IMR-90 (cell line): ENCODE results near the gene TRAF7. TPM values are rescaled to one million over a fixed set of nuclear protein-coding genes. Genes with fewer than 3 reads are reported as not detected.
"Not testable (repeated sequence)": the region's sequence is repeated elsewhere in the genome, so short reads cannot be mapped to it uniquely, and the experiment has no call there.

Experiments
- ATAC-seq: fragments of 200-7000 bp; cut with Tn5 transposase; 2 replicates; pipeline ENCODE4 v1.9.1; 2020; ENCODE audit warnings: low read depth, mild to moderate bottlenecking, moderate library complexity
- BruUV-seq: library from RNA; stranded (reverse); fragments of 400-500 nt; replicated peaks from 2 replicates; lab custom pipeline; 2021; lab: Mats Ljungman, UMichigan
- CTCF ChIA-PET: fragments of 300-600 bp; formaldehyde crosslinking; extraction: SDS; loops from one replicate; lab custom pipeline; 2021; ENCODE audit warnings: antibody characterized with exemption; lab: Yijun Ruan, JAX
- POLR2A ChIA-PET: fragments of 300-600 bp; sonication (Branson Sonifier 250); formaldehyde crosslinking; loops from one replicate; lab custom pipeline; 2022; ENCODE audit warnings: antibody characterized with exemption; ENCODE audit not compliant: unreplicated experiment; lab: Charles Lee
- DNase-seq: peaks from one replicate; pipeline ENCODE4 v3.0.0; 2013
- H2AFZ ChIP-seq: replicated peaks from 2 replicates; pipeline ENCODE3; 2013; ENCODE audit warnings: low read length, mild to moderate bottlenecking; ENCODE audit not compliant: poor library complexity
- H2AK5ac ChIP-seq: 2 replicates; pipeline ENCODE4 v1.6.1; 2013; ENCODE audit warnings: low read depth, low read length, inconsistent platforms
- H2AK9ac ChIP-seq: replicated peaks from 2 replicates; pipeline ENCODE3; 2013; ENCODE audit warnings: mild to moderate bottlenecking, low read depth, low read length, moderate library complexity; ENCODE audit not compliant: poor library complexity
- H2BK120ac ChIP-seq: 2 replicates; pipeline ENCODE4 v1.6.1; 2013; ENCODE audit warnings: low read depth, low read length, inconsistent platforms
- H2BK15ac ChIP-seq: 3 replicates; pipeline ENCODE4 v1.6.1; 2013; ENCODE audit warnings: low read depth, low read length, inconsistent platforms
- H2BK20ac ChIP-seq: 2 replicates; pipeline ENCODE4 v1.6.1; 2013; ENCODE audit warnings: low read depth, mild to moderate bottlenecking, inconsistent platforms, low read length, moderate library complexity
- H2BK5ac ChIP-seq: 2 replicates; pipeline ENCODE4 v1.6.1; 2013; ENCODE audit warnings: mild to moderate bottlenecking, low read depth, low read length, inconsistent platforms; ENCODE audit not compliant: poor library complexity, severe bottlenecking
- H3K14ac ChIP-seq: replicated peaks from 2 replicates; pipeline ENCODE4 v1.6.1; 2013; ENCODE audit warnings: low read depth, low read length, inconsistent platforms
- H3K18ac ChIP-seq: 2 replicates; pipeline ENCODE4 v1.6.1; 2013; ENCODE audit warnings: low read depth, low read length, control low read depth
- H3K23ac ChIP-seq: 2 replicates; pipeline ENCODE4 v1.6.1; 2013; ENCODE audit warnings: low read depth, low read length, inconsistent platforms
- H3K27ac ChIP-seq: 2 replicates; pipeline ENCODE4 v1.5.1; 2013; ENCODE audit warnings: mild to moderate bottlenecking, control low read depth, low read length; ENCODE audit not compliant: insufficient read depth
- H3K27me3 ChIP-seq: 2 replicates; pipeline ENCODE4 v1.6.1; 2013; ENCODE audit warnings: low read length; ENCODE audit not compliant: control insufficient read depth, insufficient read depth
- H3K36me3 ChIP-seq: 2 replicates; pipeline ENCODE4 v1.6.1; 2013; ENCODE audit warnings: low read length, mixed read lengths; ENCODE audit not compliant: control insufficient read depth, insufficient read depth
- H3K4ac ChIP-seq: 2 replicates; pipeline ENCODE4 v1.6.1; 2013; ENCODE audit warnings: low read depth, low read length, inconsistent platforms
- H3K4me1 ChIP-seq: 2 replicates; pipeline ENCODE4 v1.6.1; 2013; ENCODE audit warnings: low read length, mixed read lengths; ENCODE audit not compliant: control insufficient read depth, insufficient read depth
- H3K4me2 ChIP-seq: 2 replicates; pipeline ENCODE4 v1.6.1; 2013; ENCODE audit warnings: low read depth, mild to moderate bottlenecking, control low read depth, low read length, moderate library complexity
- H3K4me3 ChIP-seq: 2 replicates; pipeline ENCODE4 v1.5.1; 2013; ENCODE audit warnings: low read depth, mild to moderate bottlenecking, control low read depth, low read length, moderate library complexity; ENCODE audit not compliant: insufficient read depth
- H3K56ac ChIP-seq: 2 replicates; pipeline ENCODE4 v1.6.1; 2013; ENCODE audit warnings: low read length, inconsistent platforms; ENCODE audit not compliant: insufficient read depth; ENCODE audit errors: extremely low read depth
- H3K79me1 ChIP-seq, 2 experiments: 2 replicates each; pipeline ENCODE4 v1.6.1; 2013; ENCODE audit warnings: low read length in 2 of 2, inconsistent platforms in 1 of 2, low read depth in 1 of 2
- H3K9ac ChIP-seq: 2 replicates; pipeline ENCODE4 v1.6.1; 2013; ENCODE audit warnings: low read depth, low read length, control low read depth
- H3K9me1 ChIP-seq: 2 replicates; pipeline ENCODE4 v1.6.1; 2013; ENCODE audit warnings: low read length, inconsistent platforms; ENCODE audit not compliant: insufficient read depth
- H3K9me3 ChIP-seq: 2 replicates; pipeline ENCODE4 v1.6.1; 2013; ENCODE audit warnings: low read length; ENCODE audit not compliant: control insufficient read depth, insufficient read depth
- H4K20me1 ChIP-seq: 2 replicates; pipeline ENCODE4 v1.6.1; 2013; ENCODE audit warnings: low read length, inconsistent platforms; ENCODE audit not compliant: insufficient read depth
- H4K5ac ChIP-seq: 2 replicates; pipeline ENCODE4 v1.6.1; 2013; ENCODE audit warnings: mild to moderate bottlenecking, low read depth, low read length, control low read depth
- H4K8ac ChIP-seq, 2 experiments: 2 replicates each; pipeline ENCODE4 v1.6.1; 2013; ENCODE audit warnings: low read depth in 2 of 2, low read length in 2 of 2, control low read depth in 1 of 2, inconsistent platforms in 1 of 2
- H4K91ac ChIP-seq: 2 replicates; pipeline ENCODE4 v1.6.1; 2013; ENCODE audit warnings: low read depth, low read length, inconsistent platforms; ENCODE audit not compliant: insufficient read depth
- WGBS, 2 experiments: methylation state at CpG; one replicate each; pipeline versions ENCODE4 v1.1.5 to v1.1.7; 2013; ENCODE audit warnings: missing lambda C conversion rate in 2 of 2; ENCODE audit not compliant: insufficient read length in 1 of 2; ENCODE audit errors: extremely low coverage in 2 of 2; 5-methylcytosine and 5-hydroxymethylcytosine counted together
- dilution Hi-C: fragments of 300-500 bp; cut with HindIII; formaldehyde crosslinking; loops from one replicate; pipeline ENCODE4 v1.14.3; 2018; ENCODE audit warnings: low sequenced_read_pairs; ENCODE audit not compliant: unreplicated experiment
- in situ Hi-C: fragments of 300-500 bp; cut with MboI; formaldehyde crosslinking; loops from 3 replicates; pipeline ENCODE4 v1.14.3; 2019; ENCODE audit warnings: low sequenced_read_pairs, inconsistent platforms, mixed read lengths
- intact Hi-C: fragments of 100-400 bp; cut with micrococcal nuclease; formaldehyde crosslinking; loops from 2 replicates; pipeline ENCODE4 v1.10.0; 2022
- polyA plus RNA-seq, 3 experiments: library from polyadenylated mRNA; depleted of rRNA; stranded (reverse); fragments of >200 nt; gene quantifications; 2 replicates each; pipeline ENCODE4 v1.2.3, GENCODE V29; 2012; ENCODE audit warnings: low replicate concordance in 1 of 3
- total RNA-seq: library from RNA; depleted of rRNA; stranded (reverse); fragments of >200 nt; gene quantifications from 2 replicates; pipeline ENCODE4 v1.2.3, GENCODE V29; 2012

The TRAF7 gene
- total and polyA plus RNA-seq, 2 of the 4 experiments (the other 2 are of a cell fraction) = 29.6 to 52.6 TPM

- H3K4ac ChIP-seq, H3K9me1 ChIP-seq, POLR2A ChIA-PET, H3K9ac ChIP-seq, H2BK15ac ChIP-seq, H4K91ac ChIP-seq, H3K23ac ChIP-seq, H3K56ac ChIP-seq, BruUV-seq, DNase-seq, H4K5ac ChIP-seq, H3K79me1 ChIP-seq, H3K14ac ChIP-seq, H3K27ac ChIP-seq, in situ Hi-C loops, H2AK9ac ChIP-seq, H3K4me2 ChIP-seq, H3K9me3 ChIP-seq, H2BK120ac ChIP-seq, H2BK5ac ChIP-seq, H3K4me1 ChIP-seq, H3K27me3 ChIP-seq, H2AFZ ChIP-seq, intact Hi-C loops, H4K8ac ChIP-seq, H3K4me3 ChIP-seq, H3K18ac ChIP-seq, CTCF ChIA-PET, H2BK20ac ChIP-seq, dilution Hi-C loops, H2AK5ac ChIP-seq, ATAC-seq: not testable (repeated sequence)
- Histone ChIP-seq H3K36me3 (peaks cover 17% of the 10 kb centered on the region; the same call in 1 of the 2 replicates), H4K20me1 (peaks cover 11% of the 10 kb centered on the region)
- WGBS, 2 experiments = 100% methylated on average over 5 of the region's 25 CpGs; no CpG with 5 or more reads in 1 of the 2 experiments
Observed at GRCh38 chr16:2117341-2117740, 38.2 kb upstream of the TRAF7 start.

DNA sequence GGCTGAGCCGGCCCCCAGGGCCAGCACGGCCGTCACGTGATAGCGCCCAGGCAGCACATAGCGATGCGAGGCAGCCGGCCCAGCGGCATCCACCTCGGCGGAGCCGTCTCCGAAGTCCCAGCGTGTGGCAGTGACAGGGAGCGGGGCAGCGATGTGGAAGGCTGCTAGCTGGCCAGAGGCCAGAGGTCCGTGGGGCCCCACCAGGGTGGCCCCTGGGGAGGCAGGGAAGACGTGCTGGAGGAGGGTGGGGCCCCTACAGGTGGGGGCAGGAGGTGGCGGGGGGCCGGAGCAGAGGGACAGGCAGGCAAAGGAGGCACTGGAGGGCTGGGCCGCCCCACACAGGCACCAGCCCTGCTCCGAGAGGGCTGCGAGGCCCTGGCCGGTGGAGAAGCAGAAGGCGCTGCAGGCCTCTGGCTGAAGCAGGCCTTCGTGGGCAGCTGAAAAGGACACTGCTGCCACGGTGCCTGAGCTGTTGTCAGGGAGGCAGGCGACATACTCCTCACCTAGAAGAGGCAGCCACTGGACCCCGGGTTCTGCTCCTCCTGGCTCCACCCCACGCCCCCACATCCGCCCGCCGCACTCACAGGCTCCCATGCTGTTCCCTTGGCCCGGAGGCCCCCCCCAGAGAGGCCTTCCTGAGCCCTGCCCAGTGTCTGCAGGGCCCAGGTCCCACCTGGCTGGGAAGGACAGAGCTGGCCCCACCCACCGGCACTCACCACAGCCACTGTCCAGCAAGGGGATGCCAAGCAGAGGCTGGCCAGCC, 37.4 kb upstream of the TRAF7 start:
- BruUV-seq = TSS peak; percentile 71
- H4K91ac ChIP-seq, H2BK20ac ChIP-seq, H3K14ac ChIP-seq, H3K79me1 ChIP-seq, H2BK120ac ChIP-seq, H3K56ac ChIP-seq, H3K9me3 ChIP-seq, intact Hi-C loops, POLR2A ChIA-PET, ATAC-seq, H2BK5ac ChIP-seq, DNase-seq, CTCF ChIA-PET, H3K4ac ChIP-seq, H4K8ac ChIP-seq, H3K4me2 ChIP-seq, H3K4me1 ChIP-seq, H4K5ac ChIP-seq, H3K27me3 ChIP-seq, H2AK9ac ChIP-seq, H3K4me3 ChIP-seq, H3K23ac ChIP-seq, dilution Hi-C loops, H3K18ac ChIP-seq, H3K9ac ChIP-seq, H3K9me1 ChIP-seq, H2AK5ac ChIP-seq, H3K27ac ChIP-seq, in situ Hi-C loops, H2AFZ ChIP-seq, H2BK15ac ChIP-seq: not testable (repeated sequence)
- Histone ChIP-seq H3K36me3 (peaks cover 13% of the 10 kb centered on the region; the same call in 1 of the 2 replicates), H4K20me1 (peaks cover 11% of the 10 kb centered on the region)
- no CpG with 5 or more reads among the region's 35 CpGs for WGBS, 2 experiments
